ENCODE data around the gene TRIP11.

TRIP11 gene

DNA sequence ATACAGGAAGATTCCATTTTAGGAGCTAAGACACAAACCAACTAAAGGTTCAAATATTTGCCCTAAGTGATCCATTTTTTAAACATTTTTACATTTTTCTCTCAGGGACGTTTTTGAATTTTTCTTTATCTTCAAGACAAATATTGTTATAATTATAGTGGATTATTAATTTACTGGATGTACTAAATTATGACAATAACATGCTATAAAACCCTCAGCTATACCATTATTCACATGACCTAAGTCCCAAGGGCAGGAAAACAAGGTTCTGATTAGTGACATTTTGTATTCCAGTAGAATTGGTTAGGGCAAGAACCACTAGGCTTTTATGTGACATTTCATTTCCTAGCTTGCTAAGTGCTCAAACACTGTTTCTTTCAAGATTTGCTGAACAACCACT is 75.8 kb downstream of the TRIP11 start:
- TF ChIP-seq CTCF (IDR thresholded peaks at IDR 0.05; ENCODE audit: extremely low read depth, missing control alignments): no peak
- no peak for DNase-seq (ENCODE audit: low spot score)

DNA sequence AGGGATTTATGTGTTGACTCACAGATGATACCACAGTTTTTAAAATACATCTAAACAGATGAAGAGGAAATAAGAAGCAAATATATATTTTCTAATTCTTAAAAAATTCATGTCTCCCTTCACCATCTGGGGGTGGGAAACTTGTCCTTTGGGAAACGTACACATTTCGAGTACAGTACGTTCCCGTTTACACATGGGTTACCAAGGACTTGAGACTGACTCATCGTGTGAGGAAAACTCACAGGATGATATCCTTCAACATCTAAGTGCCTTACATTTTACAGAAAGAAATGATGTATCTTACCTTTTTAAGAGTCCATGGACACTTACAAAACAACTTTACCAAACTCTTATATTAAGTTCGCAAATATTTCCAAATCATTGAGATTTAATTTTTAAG is 76.4 kb downstream of the TRIP11 start:
- no peak for DNase-seq (ENCODE audit: low spot score)
- no peak for TF ChIP-seq CTCF (IDR thresholded peaks at IDR 0.05; ENCODE audit: extremely low read depth, missing control alignments)

DNA sequence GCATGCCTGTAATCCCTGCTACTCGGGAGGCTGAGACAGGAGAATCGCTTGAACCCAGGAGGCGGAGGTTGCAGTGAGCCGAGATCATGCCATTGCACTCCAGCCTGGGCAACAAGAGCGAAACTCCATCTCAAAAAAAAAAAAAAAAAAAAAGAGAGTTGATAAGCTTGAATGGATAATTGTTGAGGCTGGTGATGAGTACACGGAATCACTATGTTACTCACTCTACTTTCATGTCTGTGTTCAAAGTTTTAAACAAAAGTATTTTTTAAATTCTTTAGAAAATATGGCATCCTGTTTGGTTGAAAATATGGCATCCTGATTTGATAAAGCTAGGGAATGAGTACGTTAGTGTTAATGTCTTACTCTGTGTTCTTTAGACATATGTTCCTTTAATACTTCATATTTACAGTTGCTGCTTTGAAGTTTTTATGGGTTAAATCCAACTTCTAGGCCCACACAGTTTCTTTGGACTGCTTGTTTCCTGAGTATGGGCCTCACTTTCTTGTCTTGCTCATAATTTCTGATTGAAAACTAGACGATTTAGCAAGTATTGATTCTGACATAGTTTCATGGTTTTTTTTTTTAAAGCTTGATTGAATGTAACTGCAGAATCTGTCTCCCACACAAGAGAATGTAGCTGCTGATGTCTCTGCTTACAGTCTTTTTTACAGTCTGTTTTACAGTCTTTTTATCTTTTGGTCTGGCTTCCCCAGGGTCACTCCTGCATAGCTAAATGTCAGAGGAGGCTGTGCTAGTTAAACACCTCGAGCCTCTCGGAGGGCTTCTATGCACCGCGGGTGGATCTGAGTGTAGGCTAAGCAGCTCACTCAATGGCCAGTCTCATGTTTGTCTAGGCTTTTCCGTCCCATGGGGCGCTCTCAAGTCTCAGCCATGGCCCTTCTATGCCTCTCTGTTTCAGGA is 78.3 kb downstream of the TRIP11 start:
- no peak for TF ChIP-seq CTCF (IDR thresholded peaks at IDR 0.05; ENCODE audit: extremely low read depth, missing control alignments)

DNA sequence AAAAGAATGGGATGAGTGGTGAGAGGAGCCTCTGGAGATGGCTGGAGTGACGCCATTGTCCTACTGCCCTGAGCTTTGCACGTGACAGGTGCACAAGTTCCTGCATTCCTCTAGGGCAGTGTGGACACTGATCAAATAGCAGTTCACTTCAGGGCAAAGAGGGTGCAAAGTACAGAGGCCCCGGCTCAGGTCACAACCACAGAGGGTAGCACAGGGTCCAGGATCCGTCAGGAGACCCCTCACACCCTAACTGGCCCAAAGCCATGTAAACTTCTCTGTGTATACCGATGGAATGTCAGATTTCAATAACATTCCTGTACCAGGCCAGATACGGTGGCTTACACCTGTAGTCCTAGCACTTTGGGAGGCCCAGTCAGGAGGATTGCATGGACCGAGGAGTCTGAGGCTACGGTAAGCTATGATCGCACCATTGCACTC is 82.0 kb downstream of the TRIP11 start:
- DNase-seq (ENCODE audit: low spot score): no peak
- TF ChIP-seq CTCF (IDR thresholded peaks at IDR 0.05; ENCODE audit: extremely low read depth, missing control alignments): no peak

More for the DNA sequence above, 78.3 kb downstream of the TRIP11 start:
- no peak for DNase-seq (ENCODE audit: low spot score)

DNA sequence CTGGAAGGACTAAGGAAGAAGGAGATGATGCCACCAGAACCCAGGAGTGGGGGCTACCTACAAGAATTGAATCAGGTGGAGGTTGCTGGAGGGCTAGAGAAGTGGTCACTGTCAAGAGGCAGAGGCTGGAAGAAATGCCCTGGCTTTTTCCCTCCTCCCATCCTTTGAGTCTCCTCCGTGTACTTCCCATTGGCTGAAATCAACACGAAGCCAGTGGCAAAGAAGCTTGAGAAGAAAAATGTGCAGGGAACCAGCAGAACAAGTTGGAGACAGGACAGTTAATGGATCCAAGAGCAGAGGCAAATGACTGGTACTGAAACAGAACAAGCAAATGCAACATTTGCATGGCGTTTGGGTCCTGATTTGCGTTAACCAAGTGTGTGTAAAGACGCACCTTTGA is 83.2 kb downstream of the TRIP11 start:
- DNase-seq (ENCODE audit: low spot score): no peak
- no peak for TF ChIP-seq CTCF (IDR thresholded peaks at IDR 0.05; ENCODE audit: extremely low read depth, missing control alignments)

GRCh38 chr14:91955168-91955567 is 84.7 kb downstream of the TRIP11 start:
- no peak for TF ChIP-seq CTCF (IDR thresholded peaks at IDR 0.05; ENCODE audit: extremely low read depth, missing control alignments)
- no peak for DNase-seq (ENCODE audit: low spot score)

DNA sequence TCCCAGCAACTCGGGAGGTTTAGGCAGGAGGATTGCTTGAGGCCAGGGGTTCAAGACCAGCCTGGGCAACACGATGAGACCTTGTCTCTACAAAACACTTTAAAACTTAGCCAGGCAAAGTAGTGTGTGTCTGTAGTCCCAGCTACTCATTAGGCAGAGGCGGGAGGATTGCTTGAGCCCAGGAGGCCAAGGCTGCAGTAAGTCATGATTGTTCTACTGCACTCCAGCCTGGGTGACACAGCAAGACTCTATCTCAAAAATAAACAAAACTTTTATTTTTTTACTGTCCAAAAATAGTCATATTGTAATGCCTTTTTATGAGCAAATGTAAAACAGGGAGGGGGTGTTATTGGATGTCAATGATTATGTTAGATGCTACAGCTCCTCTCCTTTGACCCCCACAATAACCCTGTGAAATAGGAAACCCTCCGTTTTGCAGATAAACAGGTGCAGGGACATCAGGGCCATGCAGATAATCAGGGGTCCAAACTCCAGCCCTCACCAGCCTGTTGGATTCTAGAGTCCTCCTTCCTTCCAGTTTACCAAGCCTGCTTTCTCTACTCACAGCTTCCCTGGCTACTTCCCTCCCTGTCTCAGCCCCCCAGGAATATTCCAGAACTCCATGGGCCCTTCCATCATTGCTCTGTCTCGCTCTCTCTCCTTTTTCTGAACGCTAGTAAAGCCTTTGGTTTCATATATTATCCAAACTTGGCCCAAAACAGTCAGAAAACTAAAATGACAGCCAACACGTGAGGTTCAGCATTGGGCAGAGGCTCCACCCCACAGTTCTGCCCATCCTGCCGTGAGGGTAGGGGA is 86.5 kb downstream of the TRIP11 start:
- TF ChIP-seq CTCF (IDR thresholded peaks at IDR 0.05; ENCODE audit: extremely low read depth, missing control alignments): no peak
- no peak for DNase-seq (ENCODE audit: low spot score)

Measured in GM20000 (cell line).